HEK293T (cell line): ENCODE results near the gene LUZP2.

Experiments used
- BHLHE40 ChIP-seq: fragments of 450-650 bp; IDR thresholded peaks from 2 replicates; pipeline ENCODE4 v1.6.1; 2016; ENCODE audit warnings: mild to moderate bottlenecking, moderate library complexity, borderline replicate concordance
- ELF4 ChIP-seq: fragments of 450-650 bp; IDR thresholded peaks from 2 replicates; pipeline ENCODE4 v1.6.1; 2017; ENCODE audit warnings: antibody characterized with exemption
- FOXM1 ChIP-seq: fragments of 450-650 bp; IDR thresholded peaks from 2 replicates; pipeline ENCODE4 v1.6.1; 2017; ENCODE audit warnings: mild to moderate bottlenecking, borderline replicate concordance
- NFRKB ChIP-seq: fragments of 450-650 bp; IDR thresholded peaks from 2 replicates; pipeline ENCODE4 v1.6.1; 2016; ENCODE audit warnings: mild to moderate bottlenecking, moderate library complexity
- TARDBP ChIP-seq: fragments of 450-650 bp; IDR thresholded peaks from 2 replicates; pipeline ENCODE4 v1.6.1; 2016
- ZNF384 ChIP-seq: fragments of 450-650 bp; IDR thresholded peaks from 2 replicates; pipeline ENCODE4 v1.6.1; 2016

- TF ChIP-seq ZNF384 (no peak), ELF4 (no peak), FOXM1 (no peak), NFRKB (no peak), TARDBP (no peak), BHLHE40 (no peak)
Measured at GRCh38 chr11:24900514-24900913, 403.7 kb downstream of the LUZP2 start.
